Keratinocyte (primary cell): ENCODE results near the gene ZMYM1. TPM values are rescaled to one million over a fixed set of nuclear protein-coding genes. Genes with fewer than 3 reads are reported as not detected.

ENCODE experiments used
- DNase-seq: peaks from one replicate; pipeline ENCODE4 v3.0.0-alpha.2; 2011; ENCODE audit warnings: low read depth, missing footprints, low spot score
- FAIRE-seq: peaks from 2 replicates; lab custom pipeline; 2011; peaks lifted over from hg19 to GRCh38; lab: Jason Lieb, UNC
- H2AFZ ChIP-seq: 2 replicates; pipeline ENCODE4 v1.6.0; 2012; ENCODE audit warnings: low read length, control low read depth, inconsistent platforms; ENCODE audit not compliant: control insufficient read depth
- H3K27ac ChIP-seq: 2 replicates; pipeline ENCODE4 v1.5.1; 2011; ENCODE audit warnings: low read length; ENCODE audit not compliant: control insufficient read depth, insufficient read depth
- H3K27me3 ChIP-seq: 3 replicates; pipeline ENCODE4 v1.6.0; 2011; ENCODE audit warnings: low read length; ENCODE audit not compliant: control insufficient read depth, insufficient read depth; ENCODE audit errors: extremely low read depth
- H3K36me3 ChIP-seq, 2 experiments: 2 replicates in 1 of 2; 3 replicates in 1 of 2; pipeline ENCODE4 v1.5.1; 2011; ENCODE audit warnings: low read length in 2 of 2, mild to moderate bottlenecking in 1 of 2; ENCODE audit not compliant: control insufficient read depth in 2 of 2, insufficient read depth in 2 of 2; ENCODE audit errors: extremely low read depth in 1 of 2
- H3K4me1 ChIP-seq: 3 replicates; pipeline ENCODE4 v1.5.1; 2011; ENCODE audit warnings: low read length; ENCODE audit not compliant: control insufficient read depth, insufficient read depth; ENCODE audit errors: extremely low read depth
- H3K4me2 ChIP-seq: 3 replicates; pipeline ENCODE4 v1.6.0; 2011; ENCODE audit warnings: low read depth, low read length; ENCODE audit not compliant: control insufficient read depth, insufficient read depth; ENCODE audit errors: extremely low read depth
- H3K4me3 ChIP-seq, 3 experiments: fragments of 200-600 bp in 1 of 3; sonication (generic) in 1 of 3; 2 replicates in 2 of 3; 3 replicates in 1 of 3; pipeline ENCODE4 v1.5.1; 2011 to 2016; ENCODE audit warnings: low read length in 3 of 3, mild to moderate bottlenecking in 3 of 3, control low read depth in 2 of 3, inconsistent platforms in 1 of 3, low read depth in 1 of 3, mixed read lengths in 1 of 3, mixed run types in 1 of 3, moderate library complexity in 1 of 3; ENCODE audit not compliant: control insufficient read depth in 2 of 3, insufficient read depth in 2 of 3; ENCODE audit errors: extremely low read depth in 1 of 3
- H3K79me2 ChIP-seq: 2 replicates; pipeline ENCODE4 v1.6.0; 2012; ENCODE audit warnings: low read length; ENCODE audit not compliant: control insufficient read depth, insufficient read depth
- H3K9ac ChIP-seq: 3 replicates; pipeline ENCODE4 v1.6.0; 2011; ENCODE audit warnings: low read length; ENCODE audit not compliant: control insufficient read depth, insufficient read depth; ENCODE audit errors: extremely low read depth
- H3K9me1 ChIP-seq: 3 replicates; pipeline ENCODE4 v1.6.0; 2011; ENCODE audit warnings: low read length; ENCODE audit not compliant: control insufficient read depth, insufficient read depth; ENCODE audit errors: extremely low read depth
- H3K9me3 ChIP-seq: 2 replicates; pipeline ENCODE4 v1.5.1; 2012; ENCODE audit warnings: low read depth, low read length; ENCODE audit not compliant: control insufficient read depth
- H4K20me1 ChIP-seq: 3 replicates; pipeline ENCODE4 v1.6.0; 2011; ENCODE audit warnings: low read length; ENCODE audit not compliant: control insufficient read depth, insufficient read depth; ENCODE audit errors: extremely low read depth
- CTCF ChIP-seq, 3 experiments: IDR thresholded peaks in 1 of 3; conservative IDR thresholded peaks in 1 of 3; optimal IDR thresholded peaks in 1 of 3; 2 replicates in 2 of 3; 3 replicates in 1 of 3; pipeline versions ENCODE3 to v1.5.1; 2011; ENCODE audit warnings: low read length in 3 of 3, mild to moderate bottlenecking in 3 of 3, moderate library complexity in 2 of 3, control low read depth in 1 of 3, inconsistent platforms in 1 of 3; ENCODE audit not compliant: insufficient read depth in 2 of 3; ENCODE audit errors: extremely low read depth in 1 of 3
- EZH2 ChIP-seq: IDR thresholded peaks from one replicate; pipeline ENCODE4 v1.6.1; 2012; ENCODE audit warnings: inconsistent platforms, mild to moderate bottlenecking, low read length, moderate library complexity
- dilution Hi-C: fragments of 300-500 bp; cut with MboI; formaldehyde crosslinking; loops from one replicate; pipeline ENCODE4 v1.7.0; 2020; ENCODE audit warnings: low sequenced_read_pairs; ENCODE audit not compliant: extremely low pct_ligation_motif_present
- polyA plus RNA-seq, 5 experiments: library from polyadenylated mRNA; depleted of rRNA in 3 of 5; stranded (reverse) in 3 of 5; stranded (forward) in 1 of 5; unstranded in 1 of 5; fragments of >200 nt; gene quantifications; 1 replicate in 1 of 5; 2 replicates in 3 of 5; 3 replicates in 1 of 5; pipeline versions ENCODE4 v1.2.1 to v1.2.3, GENCODE V29; 2011 to 2012; ENCODE audit warnings: missing spikeins in 2 of 5, low read depth in 1 of 5, low replicate concordance in 1 of 5

The ZMYM1 gene
- polyA plus RNA-seq, 1 donor (not counting 4 experiments of a cell fraction or from before 2014, with no cell fraction given) = 21.2 TPM

GRCh38 chr1:35151220-35151619 lies 72.0 kb downstream of the ZMYM1 start:
- TF ChIP-seq EZH2 = no peak
- no peak for TF ChIP-seq CTCF (optimal IDR thresholded peaks at IDR 0.05 in 1 of 3, IDR thresholded peaks at IDR 0.05 in 1 of 3, conservative IDR thresholded peaks at IDR 0.05 in 1 of 3; ENCODE audit: extremely low read depth in 1 of 3, insufficient read depth in 2 of 3, low read length in 3 of 3)

GRCh38 chr1:35164893-35165292 lies 85.7 kb downstream of the ZMYM1 start:
- FAIRE-seq (no peak), DNase-seq (no peak)
- H3K4me2 ChIP-seq = no peak overlapping the region
- no peaks in the 10 kb centered on the region for H3K9me1 ChIP-seq
- no peaks in the 10 kb centered on the region for H3K9me3 ChIP-seq
- no peak overlapping the region for H2AFZ ChIP-seq
- no peaks in the 10 kb centered on the region for H3K79me2 ChIP-seq
- no peak overlapping the region for H3K4me3 ChIP-seq
- no peak overlapping the region for H3K27ac ChIP-seq
- no peaks in the 10 kb centered on the region for H3K36me3 ChIP-seq
- H3K27me3 ChIP-seq = no peaks in the 10 kb centered on the region
- H3K4me1 ChIP-seq = no peaks in the 10 kb centered on the region
- H3K9ac ChIP-seq = no peak overlapping the region
- no peaks in the 10 kb centered on the region for H4K20me1 ChIP-seq
- dilution Hi-C loops = no loop called here
- TF ChIP-seq CTCF (optimal IDR thresholded peaks at IDR 0.05 in 1 of 3, IDR thresholded peaks at IDR 0.05 in 1 of 3, conservative IDR thresholded peaks at IDR 0.05 in 1 of 3; ENCODE audit: extremely low read depth in 1 of 3, insufficient read depth in 2 of 3, low read length in 3 of 3) = no peak
- TF ChIP-seq EZH2 = no peak

More at GRCh38 chr1:35151220-35151619, 72.0 kb downstream of the ZMYM1 start:
- Histone ChIP-seq H2AFZ (no peak overlapping the region), H3K9me3 (no peaks in the 10 kb centered on the region), H4K20me1 (no peaks in the 10 kb centered on the region), H3K36me3 (no peaks in the 10 kb centered on the region), H3K79me2 (no peaks in the 10 kb centered on the region), H3K4me2 (no peak overlapping the region), H3K27me3 (no peaks in the 10 kb centered on the region), H3K27ac (no peak overlapping the region), H3K9ac (no peak overlapping the region), H3K4me3 (no peak overlapping the region), H3K4me1 (no peaks in the 10 kb centered on the region), H3K9me1 (no peaks in the 10 kb centered on the region)
- dilution Hi-C loops = no loop called here
- no peak for FAIRE-seq
- DNase-seq = no peak

Other genes starting within 250 kb of the ZMYM1 start
- gene SMIM12, start 219.6 kb upstream of the ZMYM1 start, polyA plus RNA-seq = 50.5 to 74.5 TPM (median 51.5 TPM) in 3 replicates
- 0.01 to 0.14 TPM in 2 of 3 replicates, not detected in the other for gene DLGAP3, start 149.7 kb upstream of the ZMYM1 start, polyA plus RNA-seq
- 22.8 to 33.4 TPM (median 26.4 TPM) in 3 replicates for gene TMEM35B, start 94.0 kb upstream of the ZMYM1 start, polyA plus RNA-seq
- gene ZMYM6, start 47.4 kb upstream of the ZMYM1 start, polyA plus RNA-seq = 9.9 to 16.1 TPM (median 14.2 TPM) in 3 replicates
- gene SFPQ, start 113.8 kb downstream of the ZMYM1 start, polyA plus RNA-seq = 61.6 to 150 TPM (median 117 TPM) in 3 replicates
- 17.6 to 24.8 TPM (median 22.9 TPM) in 3 replicates for gene ZMYM4, start 189.3 kb downstream of the ZMYM1 start, polyA plus RNA-seq